Measurements from ENCODE around the gene RABL6.

- no peak for TF ChIP-seq POLR2A (IDR thresholded peaks at IDR 0.05; ENCODE audit: low read length)
- no peak for TF ChIP-seq GATA1 (IDR thresholded peaks at IDR 0.05; ENCODE audit: low read depth, low read length)
Observed at GRCh38 chr9:136775191-136775590, 32.6 kb upstream of the RABL6 start.

Data from erythroblast (primary cell).